Coronary artery (tissue), 2 donors: ENCODE results near the gene PIK3C3.

Experiments
- DNase-seq: peaks from one replicate; pipeline ENCODE4 v3.0.0-alpha.2; 2017; ENCODE audit warnings: low spot score
- H3K27ac ChIP-seq, 2 donors: fragments of 200-600 bp; sonication (generic); one replicate each; pipeline ENCODE4 v1.5.1; 2016 to 2019
- H3K4me3 ChIP-seq: fragments of 200-600 bp; sonication (generic); 2 replicates; pipeline ENCODE4 v1.5.1; 2016; ENCODE audit warnings: mild to moderate bottlenecking, moderate library complexity
- CTCF ChIP-seq: fragments of 200-600 bp; sonication (generic); IDR thresholded peaks from one replicate; pipeline ENCODE4 v1.5.1; 2019; ENCODE audit warnings: antibody characterized with exemption

PIK3C3 gene

GRCh38 chr18:42086288-42086687, 131.3 kb downstream of the PIK3C3 start:
- DNase-seq, result no peak
- H3K27ac ChIP-seq, result no peak overlapping the region
- H3K4me3 ChIP-seq, result no peak overlapping the region
- no peak for TF ChIP-seq CTCF

- Histone ChIP-seq H3K27ac (no peak overlapping the region), H3K4me3 (no peak overlapping the region)
- DNase-seq, result no peak
- no peak for TF ChIP-seq CTCF
Observed at GRCh38 chr18:42087235-42087634, 132.2 kb downstream of the PIK3C3 start.

GRCh38 chr18:42087876-42088275, 132.8 kb downstream of the PIK3C3 start:
- no peak overlapping the region for H3K4me3 ChIP-seq
- no peak overlapping the region for H3K27ac ChIP-seq
- DNase-seq, result no peak
- no peak for TF ChIP-seq CTCF

- no peak for DNase-seq
- no peak for TF ChIP-seq CTCF
- H3K4me3 ChIP-seq, result no peak overlapping the region
- no peak overlapping the region for H3K27ac ChIP-seq
Observed at GRCh38 chr18:42092848-42093247, 137.8 kb downstream of the PIK3C3 start.

GRCh38 chr18:42094875-42095274, 139.8 kb downstream of the PIK3C3 start:
- no peak for TF ChIP-seq CTCF
- H3K27ac ChIP-seq, result no peak overlapping the region
- DNase-seq, result no peak

GRCh38 chr18:42095732-42096377, 140.8 kb downstream of the PIK3C3 start:
- no peak for TF ChIP-seq CTCF
- DNase-seq, result no peak

More at GRCh38 chr18:42094875-42095274, 139.8 kb downstream of the PIK3C3 start:
- H3K4me3 ChIP-seq, result no peak overlapping the region

GRCh38 chr18:42100248-42100647, 145.2 kb downstream of the PIK3C3 start:
- TF ChIP-seq CTCF, result no peak
- no peak for DNase-seq
- no peak overlapping the region for H3K27ac ChIP-seq
- no peak overlapping the region for H3K4me3 ChIP-seq

More at GRCh38 chr18:42095732-42096377, 140.8 kb downstream of the PIK3C3 start:
- H3K27ac ChIP-seq, result no peak overlapping the region
- H3K4me3 ChIP-seq, result no peak overlapping the region
